ENCODE results near the gene VPS37B.

The VPS37B gene

DNA sequence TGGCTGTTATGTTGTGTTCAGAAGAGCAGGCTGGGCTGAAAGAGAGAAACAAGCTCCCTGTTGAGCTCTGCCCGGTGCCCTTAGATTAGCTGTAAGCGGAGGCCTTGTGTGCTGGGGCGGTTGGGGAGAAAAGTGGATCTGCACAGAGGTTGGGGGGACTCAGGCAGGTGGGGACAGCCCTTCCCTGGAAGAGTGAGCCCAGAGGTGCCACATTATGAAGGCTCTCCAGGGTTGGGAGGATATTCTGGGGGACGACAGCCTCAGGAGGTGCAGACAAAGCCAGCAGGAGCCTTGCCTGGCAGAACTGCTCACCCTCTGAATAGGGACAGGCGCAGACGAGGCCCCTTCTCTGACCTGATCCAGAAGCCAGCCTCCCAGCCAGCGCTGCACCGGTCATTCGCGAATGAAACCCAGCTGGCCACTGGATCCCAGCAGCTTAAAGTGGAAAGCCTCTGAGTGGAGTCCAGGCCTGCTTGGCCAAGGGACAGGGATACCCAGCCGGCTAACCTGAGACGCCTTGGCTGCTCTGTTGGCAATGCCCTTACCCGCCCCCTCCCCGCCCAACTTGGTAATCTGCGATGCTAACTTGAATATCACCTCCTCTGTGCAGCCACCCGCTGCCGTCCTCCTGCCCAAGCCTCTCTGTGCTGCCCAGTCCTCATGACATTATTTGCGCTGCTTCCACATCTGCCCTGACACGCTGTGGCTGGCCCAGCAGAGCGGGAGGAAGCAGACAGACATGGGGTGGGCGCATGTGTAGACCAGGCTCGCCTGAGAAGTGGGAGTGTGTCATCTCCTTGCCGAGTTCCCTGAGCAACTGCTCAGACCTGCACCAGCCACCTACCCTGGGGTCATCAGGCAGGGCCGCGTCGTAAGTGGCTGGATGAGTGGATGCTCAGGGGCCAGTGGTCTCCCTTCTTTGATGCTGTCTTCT lies 55.1 kb downstream of the VPS37B start:
- no peak for DNase-seq (ENCODE audit: low read depth)

DNA sequence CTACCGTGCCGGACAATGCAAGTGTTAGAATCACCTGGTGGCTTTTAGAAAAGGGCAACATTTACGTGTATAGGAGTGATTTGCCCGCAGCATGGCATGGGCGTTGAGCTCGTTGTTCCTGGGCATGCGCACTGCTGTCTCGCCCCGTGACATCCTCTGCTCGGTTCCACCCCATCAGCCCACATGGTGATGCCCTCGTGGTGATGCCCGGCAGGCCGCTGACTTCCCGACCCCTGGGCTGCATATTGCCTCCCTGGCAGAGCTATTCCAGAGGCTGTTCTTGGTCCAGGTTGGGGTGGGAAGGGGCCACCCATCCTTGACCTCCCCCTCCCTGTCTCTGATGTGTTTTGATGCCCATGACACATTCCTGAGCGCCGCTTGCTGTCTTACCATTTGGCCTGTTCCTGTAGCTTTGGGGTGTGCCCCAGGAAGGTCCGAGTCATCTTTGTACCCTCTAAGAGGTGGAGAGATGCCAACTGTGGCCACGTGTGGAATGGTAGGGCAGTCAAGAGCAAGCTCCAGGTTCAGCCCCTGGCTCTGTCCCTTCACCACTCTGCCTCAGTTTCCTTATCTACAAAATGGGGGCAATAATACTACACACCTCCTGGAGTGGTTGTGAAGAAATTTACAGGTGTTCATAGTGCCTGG lies 55.9 kb downstream of the VPS37B start:
- no peak for DNase-seq (ENCODE audit: low read depth)

- DNase-seq (ENCODE audit: low read depth): no peak
Measured at GRCh38 chr12:122838841-122839240, 57.1 kb downstream of the VPS37B start.

- DNase-seq (ENCODE audit: low read depth): no peak
Measured at GRCh38 chr12:122837306-122838265, 58.3 kb downstream of the VPS37B start.

GRCh38 chr12:122836027-122836921 lies 59.6 kb downstream of the VPS37B start:
- DNase-seq (ENCODE audit: low read depth): no peak

DNA sequence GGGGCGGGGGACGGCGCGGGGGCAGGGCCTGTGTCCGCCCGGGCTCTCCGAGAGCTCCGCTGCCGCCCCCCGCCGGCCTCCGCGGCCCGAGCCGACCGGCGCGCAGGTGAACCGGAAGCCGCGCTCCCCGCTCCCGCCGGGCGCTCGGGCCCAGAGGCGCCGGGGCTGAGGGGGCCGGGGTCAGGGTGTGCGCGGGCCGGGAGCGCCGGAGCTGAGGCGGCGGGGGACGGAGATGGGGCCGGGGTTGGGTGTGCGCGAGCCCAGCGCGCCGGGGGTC lies 60.2 kb downstream of the VPS37B start:
- no peak for DNase-seq (ENCODE audit: low read depth)

- peak; percentile 35 for DNase-seq (ENCODE audit: low read depth)
Measured at GRCh38 chr12:122834921-122835749, 60.8 kb downstream of the VPS37B start, which contains the start of gene HIP1R. Gene HIP1R (plus strand): TSS chr12:122835457. CDS start chr12:122835551, 94 bp downstream.

GRCh38 chr12:122834104-122834920 lies 61.6 kb downstream of the VPS37B start:
- no peak for DNase-seq (ENCODE audit: low read depth)

GRCh38 chr12:122830517-122831214 lies 65.3 kb downstream of the VPS37B start:
- DNase-seq (ENCODE audit: low read depth): no peak

- DNase-seq (ENCODE audit: low read depth): no peak
Measured at GRCh38 chr12:122827258-122827657, 68.7 kb downstream of the VPS37B start.

DNA sequence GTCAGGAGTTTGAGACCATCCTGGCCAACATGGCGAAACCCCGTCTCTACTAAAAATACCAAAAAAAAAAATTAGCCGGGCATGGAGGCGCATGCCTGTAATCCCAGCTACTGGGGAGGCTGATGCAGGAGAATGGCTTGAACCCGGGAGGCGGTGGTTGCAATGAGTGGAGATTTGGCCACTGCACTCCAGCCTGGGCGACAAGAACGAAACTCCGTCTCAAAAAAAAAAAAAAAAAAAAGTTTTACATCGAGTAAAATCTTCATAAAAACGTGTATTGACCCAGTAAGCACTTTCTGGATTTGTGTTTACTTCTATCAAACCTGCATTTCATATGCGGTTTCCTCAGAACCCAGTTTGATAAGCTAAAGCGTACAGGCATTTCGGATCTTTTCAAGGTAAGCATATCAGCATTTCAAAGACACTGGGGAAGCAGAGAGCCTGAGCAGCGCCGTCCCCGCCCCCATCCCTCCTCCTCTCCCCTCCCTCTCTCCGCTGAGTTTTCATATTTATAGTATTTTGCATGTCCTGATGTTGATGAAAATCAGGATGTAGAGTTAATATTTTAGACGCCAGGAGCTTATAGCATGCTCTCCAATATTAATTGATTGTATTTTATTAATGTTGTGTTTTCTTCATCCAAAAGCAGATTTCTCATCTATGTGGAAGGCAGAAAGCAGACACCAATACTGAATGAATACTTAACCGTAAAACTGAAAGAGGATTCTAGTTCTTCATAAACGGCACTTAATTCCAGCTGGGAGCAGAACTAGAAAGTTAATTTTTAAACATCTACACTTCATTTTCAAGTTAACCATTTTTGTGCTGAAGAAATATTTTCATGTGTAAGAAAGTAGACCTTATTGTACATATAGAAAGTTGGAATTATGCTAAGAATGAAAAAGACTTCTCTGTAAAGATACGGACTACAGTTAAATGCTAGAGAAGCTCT lies 69.9 kb downstream of the VPS37B start:
- DNase-seq (ENCODE audit: low read depth): no peak

GRCh38 chr12:122823429-122823828 lies 72.5 kb downstream of the VPS37B start:
- DNase-seq (ENCODE audit: low read depth): no peak

GRCh38 chr12:122820838-122821271 lies 75.1 kb downstream of the VPS37B start:
- DNase-seq (ENCODE audit: low read depth): no peak

DNA sequence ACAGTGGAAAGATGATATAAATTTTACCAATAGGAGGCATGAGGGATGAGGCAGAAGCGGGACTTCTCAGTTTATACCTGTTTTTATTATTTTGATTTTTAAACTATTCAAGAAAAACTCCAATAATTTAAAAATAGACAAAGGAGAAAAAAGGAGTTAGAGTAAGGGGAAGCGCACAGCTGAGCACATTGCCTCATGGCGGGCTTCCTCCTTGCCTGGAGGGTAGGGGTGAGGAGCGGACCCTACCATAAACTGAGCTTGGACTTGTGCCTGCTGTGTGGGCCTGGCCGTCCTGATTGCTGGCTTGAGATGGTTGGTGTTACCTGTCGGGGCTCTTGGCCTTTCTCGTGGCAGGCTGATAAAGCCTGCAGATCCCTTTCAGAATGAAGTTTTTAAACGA lies 75.8 kb downstream of the VPS37B start:
- no peak for DNase-seq (ENCODE audit: low read depth)

GRCh38 chr12:122819209-122819785 lies 76.6 kb downstream of the VPS37B start:
- DNase-seq (ENCODE audit: low read depth): no peak

Data from stimulated activated CD8-positive, alpha-beta memory T cell treated with anti-CD3 and anti-CD28 coated beads, Interleukin-12 subunit alpha, Interleukin-12 subunit beta, amount 100 ng/mL, for 1 hour (primary cell).